DMS 273 (cell line): ENCODE measurements around the gene FAM3B.

Experiments used
- DNase-seq: peaks from one replicate; lab custom pipeline; 2025; ENCODE audit not compliant: unreplicated experiment; lab: John Stamatoyannopoulos, UW

FAM3B gene

DNA sequence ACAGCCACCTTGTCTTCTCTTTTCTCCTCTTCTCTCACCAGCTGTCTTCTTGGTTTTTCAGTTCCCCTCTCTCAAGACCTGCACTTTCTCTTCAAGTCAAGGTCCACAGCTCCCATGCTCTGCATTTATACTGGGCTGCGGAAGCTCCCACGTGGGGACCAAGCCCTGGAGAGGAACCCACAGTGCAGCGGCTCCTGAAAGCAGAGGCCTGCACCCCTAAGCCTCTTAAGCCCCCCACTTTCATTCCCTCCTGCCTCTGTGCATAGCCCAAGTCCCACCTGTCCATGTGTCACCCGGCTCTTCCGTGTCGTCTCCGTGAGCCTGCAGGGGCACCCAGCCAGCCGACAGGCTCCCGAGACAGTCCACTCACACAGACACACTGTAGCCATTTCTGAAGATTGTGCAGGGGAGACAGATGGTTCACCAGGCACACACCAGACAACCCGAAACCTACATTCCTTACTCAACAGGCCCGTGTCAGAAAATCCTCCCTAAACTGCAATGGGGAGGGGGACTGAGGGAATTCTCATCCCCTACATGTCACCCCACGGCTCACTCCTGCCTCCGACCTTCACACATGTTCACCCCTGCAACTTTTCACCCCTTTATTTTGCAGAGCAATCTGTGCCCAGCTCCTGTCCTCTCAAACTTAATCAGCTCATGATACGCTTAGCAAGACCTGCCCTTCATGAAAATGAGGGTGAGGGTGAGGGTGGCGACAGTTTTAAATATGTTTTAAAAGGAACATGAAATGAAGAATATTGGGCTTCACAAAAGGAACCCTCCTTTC lies 51.5 kb downstream of the FAM3B start:
- DNase-seq, result no peak

DNA sequence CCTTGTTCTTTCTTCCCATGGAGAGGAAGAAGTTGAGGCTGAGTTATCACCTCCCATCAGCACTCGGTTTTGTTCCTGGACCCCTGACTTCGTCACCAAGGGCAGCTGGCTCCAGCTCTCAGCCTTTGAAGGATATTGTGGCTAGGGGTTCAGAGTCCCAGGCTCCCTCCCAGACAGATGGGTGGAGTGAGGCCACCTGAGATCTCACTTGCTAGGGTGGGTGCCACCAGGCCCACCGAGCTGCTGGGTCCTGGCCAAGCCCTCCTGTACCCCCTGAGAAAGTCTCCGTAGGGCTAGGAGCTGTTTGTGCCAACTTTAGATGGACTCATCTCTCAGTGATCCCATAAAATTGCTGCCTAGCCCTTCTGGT lies 52.1 kb downstream of the FAM3B start:
- no peak for DNase-seq

DNA sequence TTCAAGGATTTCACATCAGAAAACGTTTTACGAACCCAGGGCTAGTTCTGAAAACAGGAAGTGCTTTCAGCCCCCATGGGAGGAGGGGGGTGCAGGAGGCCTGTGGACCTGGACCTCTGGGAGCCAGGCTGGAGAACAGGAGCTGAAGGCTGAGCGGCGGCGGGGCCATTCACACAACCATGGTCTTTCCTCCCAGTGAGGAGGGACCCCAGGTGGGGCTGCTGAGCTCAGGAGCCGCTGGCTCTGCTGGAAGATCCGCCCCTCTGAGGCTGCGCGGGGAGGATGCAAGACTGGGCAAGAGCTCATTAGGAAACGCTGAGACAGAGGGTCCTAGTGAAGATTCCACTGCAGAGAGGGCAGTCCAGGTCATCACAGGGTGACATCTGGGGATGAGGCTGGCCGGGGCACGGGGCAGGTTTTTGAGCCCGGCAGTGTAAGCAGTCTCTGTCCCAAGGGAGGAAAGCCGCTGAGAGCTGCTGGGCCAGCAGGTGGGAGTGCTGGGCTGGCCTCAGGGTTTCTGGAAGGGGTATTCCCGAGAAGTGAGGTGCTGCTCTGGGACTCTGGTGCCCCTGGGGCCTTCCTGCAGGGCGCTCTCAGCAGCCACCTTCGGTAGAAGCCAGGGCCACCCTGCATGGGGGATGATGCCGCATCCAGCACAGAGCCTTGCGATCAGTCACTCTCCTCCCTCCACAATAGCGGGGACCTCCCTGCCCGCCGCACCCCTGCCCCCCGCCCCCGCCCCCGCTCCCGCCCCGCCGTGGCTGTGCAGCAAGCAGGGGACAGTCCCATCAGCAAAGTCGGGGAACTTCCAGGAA lies 52.7 kb downstream of the FAM3B start:
- DNase-seq, result peak; percentile 53

DNA sequence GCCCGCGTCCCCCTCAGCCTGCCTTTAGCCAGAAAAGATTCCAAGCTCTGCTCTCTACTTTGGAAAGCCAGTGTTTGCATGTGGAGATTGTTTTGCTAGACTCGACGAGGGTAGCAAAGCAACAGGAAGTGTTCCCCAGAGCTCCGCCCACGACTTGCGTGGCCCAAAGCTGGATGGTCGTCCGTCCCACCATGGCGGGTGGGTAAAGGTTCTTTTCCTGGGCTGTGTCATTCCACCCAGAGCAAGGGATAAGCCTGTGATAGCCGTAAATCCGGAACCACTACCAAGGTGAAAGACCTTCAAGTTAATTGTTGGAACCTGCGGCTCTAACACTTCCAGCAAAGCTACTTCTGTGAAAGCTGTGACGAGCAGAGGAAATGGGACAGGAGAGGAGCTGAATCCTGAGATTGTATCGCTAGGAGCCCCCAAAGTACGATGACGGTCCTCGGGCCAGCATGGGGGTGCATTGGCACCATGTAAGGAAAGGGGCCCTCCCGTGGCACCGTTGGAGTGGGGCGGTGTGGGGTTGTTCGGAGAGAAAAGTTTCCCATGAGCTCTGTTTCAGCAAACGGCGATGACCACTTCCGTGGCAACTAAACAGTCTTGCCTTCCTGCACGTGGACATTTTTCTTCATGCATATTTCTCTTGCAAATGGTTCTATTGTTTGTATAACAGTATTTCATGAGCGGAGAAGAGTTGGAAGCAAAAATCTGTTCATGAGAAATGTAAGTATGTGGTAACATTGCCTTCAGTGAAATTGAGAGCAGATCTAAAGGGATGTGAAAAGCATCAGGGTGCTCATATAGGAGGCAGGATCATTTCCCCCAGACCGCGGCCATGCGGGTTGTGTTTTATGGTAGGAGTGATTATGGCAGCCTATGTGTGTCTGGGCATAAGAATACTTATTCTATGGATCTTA lies 53.6 kb downstream of the FAM3B start:
- DNase-seq, result no peak

DNA sequence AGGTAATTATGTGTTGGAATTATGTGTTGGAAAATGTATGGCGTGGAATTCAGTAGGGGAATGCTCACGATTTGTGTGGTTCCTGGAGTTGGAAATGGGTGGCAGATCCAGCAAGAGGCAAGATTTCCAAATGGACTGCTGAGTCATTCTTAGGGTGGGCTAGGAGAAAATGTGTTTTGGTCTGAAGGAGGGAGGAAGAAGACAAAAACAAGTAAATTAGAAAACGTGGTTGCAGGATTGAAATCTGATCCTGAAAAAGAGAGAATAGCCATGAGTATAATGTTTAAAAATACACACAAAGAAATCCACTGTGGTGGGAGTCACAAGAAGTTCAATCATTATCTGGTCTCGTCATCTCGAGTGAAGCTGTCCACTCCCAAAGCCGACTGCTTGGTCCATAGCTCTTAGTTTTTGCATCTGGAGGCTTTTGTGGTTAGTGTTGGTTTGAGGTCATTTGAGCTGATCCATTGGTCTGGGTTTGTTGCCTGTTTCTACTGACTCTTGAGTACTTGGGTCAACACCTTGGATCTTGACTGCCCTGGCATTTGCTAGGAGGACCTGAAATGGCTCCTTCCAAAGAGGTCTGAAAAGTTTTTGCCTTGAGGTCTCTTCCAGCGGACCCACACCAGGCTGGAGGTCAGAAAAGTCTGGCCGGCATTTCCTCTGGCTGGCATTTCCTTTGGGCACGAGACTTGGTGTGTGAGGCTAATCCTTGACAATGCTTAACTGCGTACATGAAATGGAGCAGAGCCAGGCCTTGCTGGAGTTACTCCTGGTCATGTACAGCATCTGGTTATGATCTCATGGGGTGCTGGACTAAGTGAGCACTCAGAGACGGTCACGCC lies 54.5 kb downstream of the FAM3B start:
- no peak for DNase-seq

DNA sequence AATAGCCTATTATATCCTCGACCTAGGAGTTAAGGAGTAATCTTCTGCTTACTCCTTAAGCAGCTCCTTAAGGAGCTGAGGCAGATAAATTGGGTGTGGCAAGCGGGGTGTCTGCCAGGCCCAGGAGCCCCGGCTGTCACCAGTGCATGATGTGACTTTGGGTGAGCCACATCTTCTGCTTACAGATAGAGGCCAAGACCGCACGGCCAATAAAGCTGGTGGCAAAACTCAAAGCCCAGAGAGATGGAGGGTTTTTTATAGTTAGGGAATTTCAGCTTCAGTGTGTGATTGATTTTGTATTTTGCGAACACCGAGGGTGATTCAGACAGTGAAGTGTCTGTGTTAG lies 55.1 kb downstream of the FAM3B start:
- no peak for DNase-seq

DNA sequence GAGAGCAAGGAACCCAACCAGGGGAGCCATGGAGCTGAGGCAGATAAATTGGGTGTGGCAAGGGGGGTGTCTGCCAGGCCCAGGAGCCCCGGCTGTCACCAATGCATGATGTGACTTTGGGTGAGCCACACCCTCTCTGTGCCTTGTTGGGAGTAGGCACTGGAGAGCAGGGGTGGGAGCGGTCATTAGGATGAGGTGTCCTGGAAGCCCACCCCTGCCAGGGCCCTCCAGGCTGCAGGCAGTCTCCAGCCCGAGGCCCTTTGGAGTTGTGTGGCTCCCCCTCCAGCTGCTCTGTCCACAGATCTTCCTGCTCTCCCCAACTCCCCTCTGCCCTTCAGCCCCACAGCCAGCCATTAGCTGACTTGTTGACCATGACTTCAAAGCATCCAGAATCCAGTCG lies 56.7 kb downstream of the FAM3B start:
- DNase-seq, result no peak

DNA sequence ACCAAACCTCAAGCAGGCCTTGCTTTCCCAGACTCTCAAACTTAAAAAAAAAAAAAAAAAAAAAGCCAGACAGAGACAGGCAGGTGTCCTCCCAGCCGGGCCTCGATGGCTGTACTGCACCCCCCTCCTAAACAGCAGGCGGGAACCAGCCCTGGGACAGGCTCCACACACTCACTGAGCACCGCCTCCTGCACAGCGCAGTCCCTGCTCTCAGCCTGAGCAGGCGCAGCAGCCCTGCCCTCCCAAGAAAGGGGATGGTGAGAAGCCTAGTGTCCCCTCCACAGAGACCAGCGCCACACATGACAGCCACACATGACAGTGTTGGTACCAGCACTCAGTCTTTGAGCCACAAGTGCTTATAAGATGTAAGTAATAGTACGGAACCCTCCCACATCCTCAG lies 57.2 kb downstream of the FAM3B start:
- no peak for DNase-seq

DNA sequence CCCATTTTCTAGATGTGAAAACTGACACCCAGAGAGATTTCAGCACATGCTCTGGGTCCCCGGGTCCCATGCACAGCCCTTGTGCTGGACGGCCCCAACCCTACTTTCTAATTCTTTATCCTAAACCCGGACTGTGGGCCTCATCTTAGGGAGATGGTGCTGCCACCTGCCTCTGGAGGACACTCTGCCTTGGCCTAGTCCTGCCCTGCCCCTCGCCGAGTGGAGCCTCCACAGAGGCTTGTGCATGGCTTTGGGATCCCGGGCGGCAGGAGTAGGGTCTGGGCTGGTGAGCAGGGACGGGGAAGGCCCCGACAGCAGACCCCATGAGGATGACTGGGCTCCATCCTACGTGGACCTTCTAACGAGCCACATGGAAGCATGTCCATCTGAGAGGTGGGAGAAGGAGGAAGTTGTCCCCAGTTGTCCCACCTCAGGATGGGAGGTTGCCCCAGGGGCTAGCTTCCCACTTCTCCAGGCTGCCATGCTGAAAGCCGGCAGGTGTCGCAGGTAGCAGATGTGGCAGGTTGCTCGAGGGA lies 57.6 kb downstream of the FAM3B start:
- no peak for DNase-seq

DNA sequence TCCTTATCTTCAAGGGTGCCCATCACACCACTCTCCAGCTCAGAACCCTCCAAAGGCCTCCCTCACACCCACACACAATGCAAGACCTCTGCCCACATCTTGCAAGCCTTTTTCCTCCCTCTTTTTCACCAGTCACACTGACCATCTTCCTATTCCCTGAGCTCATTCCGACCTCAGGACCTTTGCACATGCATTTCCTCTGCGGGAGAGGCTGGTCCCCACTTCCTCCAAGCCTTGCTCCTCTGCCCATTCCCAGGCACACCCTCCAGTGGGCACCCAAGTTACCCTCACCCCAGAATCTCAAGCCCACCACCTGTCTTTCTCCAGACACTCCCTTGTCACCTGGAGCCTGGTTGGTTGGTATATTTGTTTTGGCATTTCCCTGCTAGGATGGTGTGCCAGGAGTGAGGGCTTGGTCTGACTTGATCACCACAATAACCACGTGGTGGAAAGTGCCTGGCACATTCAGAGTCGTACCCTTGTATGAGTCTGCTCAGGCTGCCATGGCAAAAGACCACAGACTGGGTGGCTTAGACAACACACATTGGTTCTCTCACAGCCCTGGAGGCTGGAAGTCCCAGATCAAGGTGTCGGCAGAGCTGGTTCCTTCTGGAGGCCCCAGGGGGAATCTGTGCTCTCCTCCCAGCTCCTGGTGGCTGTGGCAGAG lies 58.4 kb downstream of the FAM3B start:
- DNase-seq, result no peak

DNA sequence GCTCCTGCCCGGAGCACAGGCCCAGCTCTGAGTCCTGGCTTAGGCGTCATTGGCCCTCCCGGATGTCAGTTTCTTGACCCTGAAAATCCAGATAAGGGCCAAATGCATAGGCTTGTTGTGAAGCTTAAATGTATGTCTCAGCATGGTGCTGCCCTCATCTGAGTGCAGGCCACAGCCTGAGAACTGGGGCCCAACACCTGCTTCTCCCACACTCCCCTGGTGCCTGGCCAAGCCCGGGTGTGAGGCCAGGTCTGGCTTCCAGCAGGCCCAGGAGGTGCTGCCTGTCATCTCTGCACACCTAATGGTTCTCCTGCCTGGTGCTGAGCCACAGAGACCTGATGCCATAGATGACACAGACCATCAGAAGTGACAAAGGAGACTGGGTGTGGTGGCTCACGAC lies 59.3 kb downstream of the FAM3B start:
- DNase-seq, result no peak

DNA sequence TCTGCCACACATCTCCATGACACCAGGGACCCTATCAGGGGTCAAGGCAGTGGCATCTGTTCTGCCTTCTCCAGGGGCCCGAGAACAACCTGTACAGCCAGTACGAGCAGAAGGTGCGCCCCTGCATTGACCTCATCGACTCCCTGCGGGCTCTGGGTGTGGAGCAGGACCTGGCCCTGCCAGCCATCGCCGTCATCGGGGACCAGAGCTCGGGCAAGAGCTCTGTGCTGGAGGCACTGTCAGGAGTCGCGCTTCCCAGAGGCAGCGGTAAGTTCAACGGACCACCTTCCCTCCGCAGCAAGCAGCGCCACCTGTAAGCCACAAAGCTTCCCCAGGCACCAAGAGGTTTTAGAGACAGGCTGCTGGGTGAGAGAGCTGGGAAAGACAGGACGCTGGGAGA lies 61.1 kb downstream of the FAM3B start:
- DNase-seq, result no peak

DNA sequence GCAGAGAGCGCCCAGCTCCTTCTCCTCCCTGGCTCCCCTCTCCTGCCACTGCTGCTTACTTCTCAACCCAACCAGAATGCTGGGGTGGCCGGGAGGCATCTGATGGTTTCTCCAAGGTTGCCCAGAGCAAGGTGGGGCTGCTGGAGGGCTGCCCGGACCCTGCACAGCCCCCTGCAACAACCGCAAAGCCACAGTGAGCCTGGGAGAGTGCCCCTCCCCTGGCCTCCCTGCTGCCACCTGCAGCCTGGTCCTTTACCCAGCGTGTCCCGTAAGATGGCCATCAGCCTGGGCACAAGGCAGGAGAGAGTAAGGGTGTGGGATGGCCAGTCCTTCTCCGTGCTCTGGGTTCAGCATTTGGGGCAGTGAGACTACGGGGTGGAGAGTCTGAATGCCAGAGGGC lies 62.2 kb downstream of the FAM3B start:
- DNase-seq, result no peak

DNA sequence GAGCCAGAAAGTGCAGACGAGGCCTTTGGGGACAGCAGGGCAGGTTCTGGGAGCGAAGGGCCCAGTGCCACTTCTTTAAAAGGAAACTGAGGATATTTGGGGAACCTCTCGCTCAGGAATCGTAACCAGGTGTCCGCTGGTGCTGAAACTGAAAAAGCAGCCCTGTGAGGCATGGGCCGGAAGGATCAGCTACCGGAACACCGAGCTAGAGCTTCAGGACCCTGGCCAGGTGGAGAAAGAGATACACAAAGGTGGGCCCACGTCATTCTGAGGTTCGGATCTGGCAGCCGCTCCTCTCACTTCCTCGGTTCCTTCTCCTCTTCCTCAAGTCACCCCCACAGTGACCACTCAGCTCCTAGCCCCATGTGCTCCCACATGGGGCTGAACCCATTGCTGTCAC lies 63.3 kb downstream of the FAM3B start:
- DNase-seq, result no peak

DNA sequence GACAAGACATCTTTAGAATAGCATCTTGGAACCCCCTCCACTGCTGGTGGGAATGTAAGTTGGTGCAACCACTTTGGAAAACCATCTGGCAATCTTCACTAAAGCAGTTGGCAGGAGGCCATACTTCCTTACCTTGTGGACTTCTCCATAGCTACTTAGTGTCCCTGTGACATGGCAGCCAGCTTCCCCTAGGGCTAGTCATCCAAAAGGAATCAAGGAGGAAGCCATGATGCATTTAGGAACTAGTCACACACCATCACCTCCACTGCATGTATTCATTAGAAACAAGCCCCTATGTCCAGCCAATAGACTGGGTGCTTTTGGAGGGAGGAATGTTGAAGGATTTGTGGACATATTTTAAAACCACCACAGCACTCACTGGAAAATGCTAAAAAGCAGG lies 65.1 kb downstream of the FAM3B start:
- DNase-seq, result no peak

DNA sequence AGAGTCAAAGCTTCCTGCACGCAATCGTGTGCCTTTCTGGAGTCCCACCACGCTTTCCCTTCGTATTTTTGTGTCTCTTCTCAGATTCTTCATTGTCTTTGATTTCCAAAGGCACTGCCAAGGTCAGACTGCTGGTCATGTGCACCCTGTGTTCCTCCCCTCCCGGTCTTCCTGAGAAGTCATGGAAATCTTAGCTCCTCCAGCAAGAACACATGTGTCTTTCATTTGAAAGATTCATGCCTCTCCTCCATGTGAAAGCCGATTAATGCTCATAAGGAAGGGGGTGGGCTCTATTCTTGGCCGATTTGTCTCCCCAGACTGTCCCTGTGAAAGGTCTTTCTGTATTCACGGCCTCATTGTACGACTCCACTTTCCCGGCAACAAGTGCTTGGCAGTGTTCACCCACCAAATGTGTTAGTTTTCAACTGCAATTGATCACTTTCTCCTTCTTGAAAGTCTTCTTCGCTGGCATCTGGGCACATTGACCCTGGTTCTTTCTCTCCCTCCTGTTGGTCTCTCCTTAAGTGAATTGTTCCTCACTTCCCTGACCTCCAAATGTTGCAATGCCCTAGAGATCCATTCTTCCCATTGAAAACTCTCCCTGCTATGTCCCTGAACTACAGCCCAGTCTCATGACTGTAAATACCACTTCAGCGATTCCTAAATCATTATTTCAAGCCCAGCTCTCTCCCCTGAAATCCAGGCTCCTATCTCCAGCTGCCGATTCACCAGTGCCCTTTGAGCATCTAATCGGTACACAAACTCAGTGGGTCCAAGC lies 70.6 kb downstream of the FAM3B start:
- no peak for DNase-seq

DNA sequence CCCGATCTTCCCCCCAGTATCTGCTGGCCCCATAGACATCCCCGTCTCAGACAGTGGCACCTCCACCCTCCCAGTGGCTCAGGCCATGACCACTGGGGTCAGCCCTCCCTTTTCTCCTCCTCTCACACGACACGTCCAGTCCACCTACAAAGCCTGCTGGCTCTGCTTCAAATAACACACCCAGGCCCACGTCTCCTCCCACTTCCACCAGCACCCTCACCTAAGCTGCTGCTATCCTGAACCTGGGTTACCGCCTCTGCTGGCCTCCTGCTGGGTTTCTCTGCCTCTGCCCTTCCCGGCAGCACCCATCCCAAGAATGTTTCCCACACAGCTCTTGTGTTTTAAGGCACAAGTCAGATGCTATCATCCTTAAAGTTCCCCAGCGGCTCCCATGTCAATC lies 71.2 kb downstream of the FAM3B start:
- no peak for DNase-seq

DNA sequence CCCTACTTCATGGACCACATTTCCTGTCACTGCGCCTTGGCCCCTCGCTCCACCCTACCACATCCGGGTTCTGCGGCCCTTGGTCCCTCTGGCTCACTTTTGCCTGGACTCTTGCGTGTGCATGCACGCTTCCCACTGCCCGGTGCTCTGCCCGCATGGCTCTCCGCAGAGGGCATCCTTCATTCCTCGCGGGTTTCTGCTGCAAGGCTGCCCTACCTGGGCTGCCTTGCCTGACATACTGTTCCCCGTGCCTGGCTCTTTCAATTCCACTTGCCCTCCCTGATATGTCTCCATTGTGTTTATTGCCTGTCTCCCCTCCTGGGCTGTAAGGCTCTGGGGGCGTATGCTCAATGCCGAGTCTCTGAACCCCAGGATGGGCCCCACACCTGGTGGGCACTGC lies 71.7 kb downstream of the FAM3B start:
- no peak for DNase-seq

DNA sequence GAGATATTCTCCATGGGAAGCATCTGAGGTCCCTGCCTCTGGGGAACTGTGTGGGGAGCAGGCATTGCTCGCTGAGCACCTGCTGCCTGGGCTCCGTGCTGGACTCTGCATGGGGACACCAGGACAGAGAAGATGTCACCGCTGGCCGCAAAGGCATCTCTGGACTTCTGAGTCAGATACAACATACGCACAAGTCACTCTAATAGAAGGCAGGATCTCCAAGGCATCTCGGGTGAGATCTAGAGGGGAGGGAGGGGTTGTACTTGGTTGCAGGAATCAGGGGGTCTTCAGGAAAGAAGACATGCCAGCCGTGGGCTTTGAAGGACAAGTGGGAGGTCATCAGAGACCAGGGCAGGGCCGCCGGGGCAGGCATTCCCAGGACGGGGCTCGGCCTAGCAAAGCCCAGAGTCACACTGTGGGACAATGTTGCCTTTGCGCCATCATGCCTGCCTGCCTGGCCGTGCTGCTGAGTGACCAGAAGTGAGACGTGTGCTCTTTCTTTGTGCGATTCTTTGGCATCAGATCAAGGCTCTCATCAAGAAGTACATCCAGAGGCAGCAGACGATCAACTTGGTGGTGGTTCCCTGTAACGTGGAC lies 73.5 kb downstream of the FAM3B start:
- DNase-seq, result no peak
